K562 (cell line): ENCODE measurements around the gene HSD3B7. TPM values are rescaled to one million over a fixed set of nuclear protein-coding genes. Genes with fewer than 3 reads are reported as not detected.

Source experiments
- BRF1 ChIP-seq: IDR thresholded peaks from 3 replicates; pipeline ENCODE4 v1.6.1; 2011; ENCODE audit warnings: borderline replicate concordance, mild to moderate bottlenecking; ENCODE audit not compliant: insufficient read length; ENCODE audit errors: extremely low read depth
- CAMTA2 ChIP-seq: fragments of 250-450 bp; sonication (Bioruptor Pico); conservative IDR thresholded peaks from 2 replicates; pipeline ENCODE4 v1.5.1; 2022
- CREM ChIP-seq: IDR thresholded peaks from 2 replicates; pipeline ENCODE4 v1.6.1; 2014; ENCODE audit warnings: antibody characterized with exemption, low read depth
- DIDO1 ChIP-seq: fragments of 450-650 bp; IDR thresholded peaks from 2 replicates; pipeline ENCODE4 v1.6.1; 2016; ENCODE audit warnings: low read depth, missing biosample characterization, missing genetic modification characterization
- DMBX1 ChIP-seq: fragments of 250-450 bp; sonication (Bioruptor Pico); IDR thresholded peaks from 2 replicates; pipeline ENCODE4 v1.8.0; 2022; ENCODE audit warnings: inconsistent platforms, mild to moderate bottlenecking, moderate library complexity, borderline replicate concordance
- KLF16 ChIP-seq: IDR thresholded peaks from 2 replicates; pipeline ENCODE4 v1.6.1; 2016; ENCODE audit warnings: antibody characterized with exemption
- L3MBTL2 ChIP-seq: fragments of 450-650 bp; IDR thresholded peaks from 2 replicates; pipeline ENCODE4 v1.6.1; 2016; ENCODE audit warnings: mild to moderate bottlenecking, moderate library complexity
- MYC ChIP-seq, 2 experiments: fragments of 250-450 bp in 1 of 2; sonication (Bioruptor Pico) in 1 of 2; IDR thresholded peaks; 2 replicates each; pipeline versions ENCODE4 v1.5.1 to v1.6.1; 2012 to 2021; ENCODE audit warnings: low read depth in 2 of 2, borderline replicate concordance in 1 of 2, improper control_type of control experiment in 1 of 2, low read length in 1 of 2, mild to moderate bottlenecking in 1 of 2, moderate library complexity in 1 of 2
- NFATC3 ChIP-seq: fragments of 450-650 bp; IDR thresholded peaks from 2 replicates; pipeline ENCODE4 v1.6.1; 2017; ENCODE audit warnings: mild to moderate bottlenecking
- NFRKB ChIP-seq: fragments of 450-650 bp; IDR thresholded peaks from 2 replicates; pipeline ENCODE4 v1.6.1; 2016; ENCODE audit warnings: low read depth
- NR2F6 ChIP-seq: fragments of 450-650 bp; formaldehyde crosslinking; IDR thresholded peaks from 2 replicates; pipeline ENCODE4 v1.4.0; 2020; ENCODE audit warnings: mild to moderate bottlenecking
- PCBP2 ChIP-seq: fragments of 200-400 bp; formaldehyde crosslinking; IDR thresholded peaks from 2 replicates; pipeline ENCODE4 v1.6.1; 2018; ENCODE audit warnings: low read length, low read depth, mild to moderate bottlenecking, moderate library complexity; ENCODE audit not compliant: poor library complexity, severe bottlenecking
- POLR2B ChIP-seq: fragments of 450-650 bp; IDR thresholded peaks from 2 replicates; pipeline ENCODE4 v1.6.1; 2018; ENCODE audit warnings: low read depth; ENCODE audit not compliant: partially characterized antibody
- SMC3 ChIP-seq: conservative IDR thresholded peaks from 2 replicates; pipeline ENCODE4 v1.6.1; 2011; ENCODE audit warnings: low read depth, low read length, improper control_type of control experiment; ENCODE audit not compliant: insufficient read depth
- SP1 ChIP-seq: sonication (generic); formaldehyde crosslinking; IDR thresholded peaks from 2 replicates; pipeline ENCODE4 v1.8.1; 2022; ENCODE audit warnings: mild to moderate bottlenecking, missing genetic modification reagents
- WHSC1 ChIP-seq: IDR thresholded peaks from one replicate; pipeline ENCODE4 v1.6.1; 2012; ENCODE audit warnings: low read length, control low read depth, inconsistent platforms
- ZBTB11 ChIP-seq, 3 experiments: fragments of 200-800 bp in 1 of 3; fragments of 250-450 bp in 1 of 3; fragments of 450-650 bp in 1 of 3; sonication (Bioruptor Pico) in 1 of 3; sonication (Bioruptor generic) in 1 of 3; formaldehyde crosslinking in 1 of 3; IDR thresholded peaks; 2 replicates each; pipeline versions ENCODE4 v1.6.1 to v1.8.0; 2016 to 2022; ENCODE audit warnings: mild to moderate bottlenecking in 2 of 3, missing genetic modification characterization in 2 of 3, missing compliant biosample characterization in 1 of 3, moderate library complexity in 1 of 3
- ZNF133 ChIP-seq: fragments of 250-450 bp; sonication (Bioruptor Pico); IDR thresholded peaks from 2 replicates; pipeline ENCODE4 v1.4.0; 2020; ENCODE audit warnings: mild to moderate bottlenecking
- ZNF197 ChIP-seq: fragments of 200-800 bp; sonication (Bioruptor generic); IDR thresholded peaks from 2 replicates; pipeline ENCODE4 v1.6.1; 2016; ENCODE audit warnings: low read depth, missing genetic modification characterization, missing compliant biosample characterization
- ZNF311 ChIP-seq: fragments of 250-450 bp; sonication (Bioruptor Pico); IDR thresholded peaks from 2 replicates; pipeline ENCODE4 v1.4.0; 2020; ENCODE audit warnings: mild to moderate bottlenecking, moderate library complexity
- ZNF518B ChIP-seq: fragments of 250-450 bp; sonication (Bioruptor Pico); IDR thresholded peaks from 2 replicates; pipeline ENCODE4 v1.5.0; 2021; ENCODE audit warnings: mild to moderate bottlenecking, moderate library complexity
- polyA plus RNA-seq, 8 experiments: library from polyadenylated mRNA; depleted of rRNA in 4 of 8; stranded (reverse) in 5 of 8; unstranded in 3 of 8; fragments of >200 nt; fragmentation: Nextera tagmentation in 2 of 8; fragmentation: Illumina TruSeq in 1 of 8; extraction: Ambion mirVana in 2 of 8; extraction: Trizol in 1 of 8; gene quantifications; 2 replicates each; pipeline versions ENCODE4 v1.2.1 to v1.2.3, GENCODE V29; 2011 to 2014; ENCODE audit warnings: inconsistent platforms in 1 of 8, missing spikeins in 1 of 8
- total RNA-seq, 7 experiments: library from RNA; depleted of rRNA in 6 of 7; stranded (reverse); fragments of >200 nt in 6 of 7; fragmentation: Illumina TruSeq in 2 of 7; extraction: Trizol in 2 of 7; gene quantifications; 2 replicates each; pipeline versions ENCODE4 v1.2.1 to v1.2.3, GENCODE V29; 2011 to 2021; ENCODE audit warnings: low replicate concordance in 1 of 7

HSD3B7 gene
- total and polyA plus RNA-seq, 9 of the 15 experiments (the other 6 are each of a cell fraction or from before 2014, with no cell fraction given), result 5.4 to 49.1 (median 23.0) TPM

- TF ChIP-seq ZBTB11 (CRISPR knock-in tag; IDR thresholded peaks at IDR 0.05) (no peak), CAMTA2 (CRISPR knock-in tag) (no peak), BRF1 (no peak), NR2F6 (no peak), POLR2B (no peak), SMC3 (peak; percentile 67; the same call in 1 of the 2 replicates), KLF16 (no peak), MYC (IDR thresholded peaks at IDR 0.05; ENCODE audit: low read depth, low read length) (no peak), MYC (CRISPR knock-in tag; IDR thresholded peaks at IDR 0.05; ENCODE audit: borderline replicate concordance, low read depth) (no peak), WHSC1 (no peak), SP1 (CRISPR knock-in tag) (0 out of 2 replicates have a peak, but pooled peaks have one; percentile 43), L3MBTL2 (no peak), DIDO1 (tag) (no peak), DMBX1 (CRISPR knock-in tag) (no peak), PCBP2 (no peak), NFATC3 (no peak), ZNF197 (no peak), ZNF311 (CRISPR knock-in tag) (no peak), CREM (0 out of 2 replicates have a peak, but pooled peaks have one; percentile 31), NFRKB (no peak), ZNF518B (CRISPR knock-in tag) (no peak), ZNF133 (no peak)
Measured at GRCh38 chr16:30953511-30954124, 31.4 kb upstream of the HSD3B7 start (continued).
